Peyer's patch (tissue), 4 donors: ENCODE measurements around the gene MAP3K21.

ENCODE experiments used
- CTCF ChIP-seq, 6 experiments: fragments of 450-650 bp in 4 of 6; fragments of 200-600 bp in 2 of 6; sonication (generic) in 1 of 6; IDR thresholded peaks; one replicate each; pipeline ENCODE4 v1.5.1; 2017 to 2019; ENCODE audit warnings: antibody characterized with exemption in 6 of 6, mild to moderate bottlenecking in 3 of 6, moderate library complexity in 1 of 6
- POLR2A ChIP-seq, 2 donors: fragments of 450-650 bp; IDR thresholded peaks; one replicate each; pipeline ENCODE4 v1.5.1; 2017; ENCODE audit warnings: antibody characterized with exemption in 2 of 2, mild to moderate bottlenecking in 2 of 2, moderate library complexity in 2 of 2

- no peak for TF ChIP-seq CTCF (IDR thresholded peaks at IDR 0.05)
- no peak for TF ChIP-seq POLR2A (IDR thresholded peaks at IDR 0.05)
Observed at GRCh38 chr1:233373226-233373625, 45.7 kb downstream of the MAP3K21 start.
